B cell (primary cell): ENCODE results near the gene C10orf90. TPM values are rescaled to one million over a fixed set of nuclear protein-coding genes. Genes with fewer than 3 reads are reported as not detected.

Experiments used
- ATAC-seq: fragments of 200-7000 bp; cut with Tn5 transposase; one replicate; pipeline ENCODE4 v1.10.0; 2021; ENCODE audit warnings: low read depth, mild to moderate bottlenecking, moderate number of reproducible peaks, moderate library complexity
- CTCF ChIA-PET: fragments of 350-600 bp; sonication (Branson Sonifier 250); formaldehyde crosslinking; loops from one replicate; lab custom pipeline; 2021; ENCODE audit warnings: antibody characterized with exemption, inconsistent platforms; lab: Charles Lee
- POLR2A ChIA-PET: fragments of 350-600 bp; sonication (Branson Sonifier 250); formaldehyde crosslinking; loops from one replicate; lab custom pipeline; 2021; ENCODE audit warnings: antibody characterized with exemption; lab: Charles Lee
- DNase-seq: peaks from one replicate; pipeline ENCODE4 v3.0.0; 2013
- H2AFZ ChIP-seq: 2 replicates; pipeline ENCODE4 v1.6.1; 2012; ENCODE audit warnings: mild to moderate bottlenecking, low read depth, low read length; ENCODE audit not compliant: insufficient read depth, poor library complexity, severe bottlenecking
- H3K27ac ChIP-seq, 2 donors: 1 replicate in 1 of 2; 2 replicates in 1 of 2; pipeline ENCODE4 v1.5.1; 2012 to 2013; ENCODE audit warnings: low read length in 2 of 2, mild to moderate bottlenecking in 2 of 2, moderate library complexity in 1 of 2
- H3K27me3 ChIP-seq, 4 experiments: fragments of 200-600 bp in 1 of 4; sonication (generic) in 1 of 4; replicated peaks in 1 of 4; 1 replicate in 2 of 4; 2 replicates in 2 of 4; pipeline versions ENCODE4 v1.6.1 to v1.7.0; 2013 to 2016; ENCODE audit warnings: low read length in 3 of 4, mild to moderate bottlenecking in 2 of 4, mixed read lengths in 1 of 4, moderate library complexity in 1 of 4; ENCODE audit not compliant: insufficient read depth in 4 of 4, control insufficient read depth in 3 of 4; ENCODE audit errors: control extremely low read depth in 1 of 4
- H3K36me3 ChIP-seq, 2 experiments: replicated peaks in 1 of 2; 1 replicate in 1 of 2; 2 replicates in 1 of 2; pipeline versions ENCODE4 v1.6.1 to v1.7.1; 2013; ENCODE audit warnings: low read length in 1 of 2; ENCODE audit not compliant: insufficient read depth in 2 of 2, control insufficient read depth in 1 of 2; ENCODE audit errors: control extremely low read depth in 1 of 2, extremely low read depth in 1 of 2
- H3K4me1 ChIP-seq, 2 donors: fragments of 200-600 bp in 1 of 2; sonication (generic) in 1 of 2; 1 replicate in 1 of 2; 2 replicates in 1 of 2; pipeline versions ENCODE4 v1.5.1 to v1.6.1; 2013 to 2017; ENCODE audit warnings: low read length in 2 of 2; ENCODE audit not compliant: control insufficient read depth in 2 of 2, insufficient read depth in 2 of 2
- H3K4me2 ChIP-seq: replicated peaks from 2 replicates; pipeline ENCODE3; 2012; ENCODE audit warnings: mild to moderate bottlenecking, low read depth, low read length; ENCODE audit not compliant: poor library complexity, severe bottlenecking
- H3K4me3 ChIP-seq, 5 experiments: fragments of 200-600 bp in 1 of 5; sonication (generic) in 1 of 5; 1 replicate in 3 of 5; 2 replicates in 2 of 5; pipeline versions ENCODE4 v1.5.1 to v1.7.0; 2011 to 2016; ENCODE audit warnings: low read length in 4 of 5, mild to moderate bottlenecking in 4 of 5, low read depth in 2 of 5, control low read depth in 1 of 5, moderate library complexity in 1 of 5; ENCODE audit not compliant: insufficient read depth in 1 of 5; ENCODE audit errors: control extremely low read depth in 1 of 5, extremely low read depth in 1 of 5
- H3K79me2 ChIP-seq: fragments of 200-600 bp; sonication (generic); one replicate; pipeline ENCODE4 v1.6.0; 2016; ENCODE audit warnings: low read length; ENCODE audit not compliant: control insufficient read depth, insufficient read depth
- H3K9ac ChIP-seq: fragments of 200-600 bp; sonication (generic); 2 replicates; pipeline ENCODE4 v1.6.1; 2017; ENCODE audit warnings: mild to moderate bottlenecking, low read length, moderate library complexity
- H3K9me3 ChIP-seq, 3 donors: one replicate each; pipeline versions ENCODE4 v1.6.1 to v1.7.1; 2013; ENCODE audit warnings: low read length in 2 of 3; ENCODE audit not compliant: control insufficient read depth in 2 of 3, insufficient read depth in 1 of 3; ENCODE audit errors: control extremely low read depth in 1 of 3
- H4K20me1 ChIP-seq: 2 replicates; pipeline ENCODE4 v1.6.0; 2012; ENCODE audit warnings: mild to moderate bottlenecking, low read length; ENCODE audit not compliant: insufficient read depth, control insufficient read depth, poor library complexity, severe bottlenecking
- H3K27ac Mint-ChIP-seq: one replicate; pipeline ENCODE4 v1.8.0; 2021; ENCODE audit warnings: mixed read lengths
- H3K27me3 Mint-ChIP-seq: one replicate; pipeline ENCODE4 v1.8.0; 2021; ENCODE audit warnings: mixed read lengths
- H3K4me1 Mint-ChIP-seq: one replicate; pipeline ENCODE4 v1.8.0; 2021; ENCODE audit warnings: mixed read lengths
- H3K4me3 Mint-ChIP-seq: one replicate; pipeline ENCODE4 v1.8.0; 2021; ENCODE audit warnings: mixed read lengths
- H3K9me3 Mint-ChIP-seq: one replicate; pipeline ENCODE4 v1.8.0; 2022; ENCODE audit warnings: mixed read lengths; ENCODE audit not compliant: insufficient read depth
- EZH2 ChIP-seq: IDR thresholded peaks from 2 replicates; pipeline ENCODE4 v1.6.1; 2012; ENCODE audit warnings: borderline replicate concordance, low read depth, mild to moderate bottlenecking, moderate library complexity, low read length; ENCODE audit not compliant: insufficient read depth, poor library complexity, severe bottlenecking
- WGBS: methylation state at CpG from one replicate; pipeline ENCODE4 v1.1.5; 2013; ENCODE audit warnings: missing lambda C conversion rate; ENCODE audit not compliant: insufficient coverage; 5-methylcytosine and 5-hydroxymethylcytosine counted together
- intact Hi-C: fragments of 100-400 bp; cut with micrococcal nuclease; formaldehyde crosslinking; loops from one replicate; pipeline ENCODE4 v1.10.0; 2022
- polyA plus RNA-seq: library from polyadenylated mRNA; depleted of rRNA; stranded (reverse); fragments of >200 nt; gene quantifications from 2 replicates; pipeline ENCODE4 v1.2.3, GENCODE V29; 2012
- total RNA-seq, 2 donors: library from RNA; stranded (reverse); fragments of 120-200 nt in 1 of 2; gene quantifications; 1 replicate in 1 of 2; 2 replicates in 1 of 2; pipeline versions ENCODE4 v1.2.3 to v1.2.4, GENCODE V29; 2013 to 2022
- TF ChIP-seq, protein P1 (sequence below): fragments of 200-600 bp; IDR thresholded peaks from one replicate; pipeline ENCODE4 v1.8.0; 2022; ENCODE audit warnings: antibody characterized with exemption, mild to moderate bottlenecking

The C10orf90 gene
- total and polyA plus RNA-seq, 2 donors (not counting 1 experiment from before 2014, with no cell fraction given), result not detected

DNA sequence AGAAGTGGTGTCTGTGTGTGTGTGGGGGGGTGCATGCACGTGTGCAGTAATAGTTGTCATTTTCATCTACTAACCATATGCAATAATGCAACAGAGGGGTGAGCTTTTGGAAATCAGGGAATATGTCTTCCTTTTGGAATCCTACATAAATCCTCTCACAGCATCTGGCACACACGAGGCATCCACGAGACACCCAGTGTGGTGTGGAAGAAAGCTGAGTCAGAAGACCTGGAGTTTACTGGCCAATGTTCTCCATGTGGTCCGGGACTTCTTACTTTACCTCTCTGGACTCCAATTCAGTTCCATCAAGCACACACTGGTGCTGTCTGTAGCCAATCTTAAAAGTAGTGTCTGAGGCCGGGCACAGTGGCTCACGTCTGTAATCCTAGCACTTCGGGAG lies 43.1 kb upstream of the C10orf90 start:
- ATAC-seq (no peak), DNase-seq (no peak)
- TF ChIP-seq EZH2, result no peak
- TF ChIP-seq, protein P1, sequence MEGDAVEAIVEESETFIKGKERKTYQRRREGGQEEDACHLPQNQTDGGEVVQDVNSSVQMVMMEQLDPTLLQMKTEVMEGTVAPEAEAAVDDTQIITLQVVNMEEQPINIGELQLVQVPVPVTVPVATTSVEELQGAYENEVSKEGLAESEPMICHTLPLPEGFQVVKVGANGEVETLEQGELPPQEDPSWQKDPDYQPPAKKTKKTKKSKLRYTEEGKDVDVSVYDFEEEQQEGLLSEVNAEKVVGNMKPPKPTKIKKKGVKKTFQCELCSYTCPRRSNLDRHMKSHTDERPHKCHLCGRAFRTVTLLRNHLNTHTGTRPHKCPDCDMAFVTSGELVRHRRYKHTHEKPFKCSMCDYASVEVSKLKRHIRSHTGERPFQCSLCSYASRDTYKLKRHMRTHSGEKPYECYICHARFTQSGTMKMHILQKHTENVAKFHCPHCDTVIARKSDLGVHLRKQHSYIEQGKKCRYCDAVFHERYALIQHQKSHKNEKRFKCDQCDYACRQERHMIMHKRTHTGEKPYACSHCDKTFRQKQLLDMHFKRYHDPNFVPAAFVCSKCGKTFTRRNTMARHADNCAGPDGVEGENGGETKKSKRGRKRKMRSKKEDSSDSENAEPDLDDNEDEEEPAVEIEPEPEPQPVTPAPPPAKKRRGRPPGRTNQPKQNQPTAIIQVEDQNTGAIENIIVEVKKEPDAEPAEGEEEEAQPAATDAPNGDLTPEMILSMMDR, result no peak
- Histone ChIP-seq H2AFZ (no peak overlapping the region), H3K4me2 (no peak overlapping the region), H3K36me3 (no peaks in the 10 kb centered on the region), H3K9ac (no peak overlapping the region), H3K4me1 (no peaks in the 10 kb centered on the region), H3K27ac (no peak overlapping the region), H4K20me1 (no peaks in the 10 kb centered on the region), H3K4me3 (no peak overlapping the region), H3K79me2 (no peaks in the 10 kb centered on the region), H3K27me3 (no peaks in the 10 kb centered on the region), H3K9me3 (peaks cover 0 to 3% (median 0%) of the 10 kb centered on the region in 3 donors)
- no peaks in the 10 kb centered on the region for H3K9me3 Mint-ChIP-seq
- H3K27ac Mint-ChIP-seq, result no peak overlapping the region
- no peaks in the 10 kb centered on the region for H3K27me3 Mint-ChIP-seq
- ChIA-PET POLR2A (no interaction called here), CTCF (no interaction called here)
- H3K4me1 Mint-ChIP-seq, result no peaks in the 10 kb centered on the region
- 100% methylated on average over 1 of the region's 7 CpGs for WGBS
- H3K4me3 Mint-ChIP-seq, result no peak overlapping the region
- intact Hi-C loops, result no loop called here

DNA sequence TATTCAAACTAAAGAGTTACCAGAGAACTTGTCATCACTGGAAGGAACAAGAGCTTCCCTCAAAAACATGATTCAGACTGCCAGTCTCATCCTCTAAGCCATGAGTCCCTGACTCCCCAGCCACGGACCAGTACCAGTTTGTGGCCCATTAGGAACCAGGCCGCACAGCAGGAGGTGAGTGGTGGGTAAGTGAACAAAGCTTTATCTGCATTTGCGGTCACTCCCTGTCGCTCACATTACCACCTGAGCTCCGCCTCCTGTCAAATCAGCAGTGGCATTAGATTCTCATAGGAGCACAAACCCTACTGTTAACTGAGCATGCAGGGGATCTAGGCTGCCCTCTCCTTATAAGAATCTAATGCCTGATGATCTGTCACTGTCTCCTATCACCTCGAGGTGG lies 42.2 kb upstream of the C10orf90 start:
- Histone ChIP-seq H3K79me2 (no peaks in the 10 kb centered on the region), H3K27ac (no peak overlapping the region), H3K27me3 (no peaks in the 10 kb centered on the region), H3K4me2 (no peak overlapping the region), H3K9me3 (peaks cover 0 to 3% (median 0%) of the 10 kb centered on the region in 3 donors), H2AFZ (no peak overlapping the region), H3K4me3 (no peak overlapping the region), H4K20me1 (no peaks in the 10 kb centered on the region), H3K36me3 (no peaks in the 10 kb centered on the region), H3K4me1 (no peaks in the 10 kb centered on the region), H3K9ac (no peak overlapping the region)
- ChIA-PET POLR2A (no interaction called here), CTCF (no interaction called here)
- Mint-ChIP-seq H3K4me1 (no peaks in the 10 kb centered on the region), H3K27ac (no peak overlapping the region), H3K4me3 (no peak overlapping the region), H3K27me3 (no peaks in the 10 kb centered on the region), H3K9me3 (no peaks in the 10 kb centered on the region)
- no peak for ATAC-seq
- intact Hi-C loops, result no loop called here
- TF ChIP-seq, protein P1, result no peak
- TF ChIP-seq EZH2, result no peak
- DNase-seq, result no peak
- WGBS, result 74% methylated on average over 3 of the region's 6 CpGs
